Coronary artery (tissue), 2 donors: ENCODE results near the gene NMU.
A peak's percentile ranks its signal among the peaks of the same experiment; 100 is the strongest.

Source experiments
- DNase-seq: peaks from one replicate; pipeline ENCODE4 v3.0.0-alpha.2; 2017; ENCODE audit warnings: low spot score
- H3K27ac ChIP-seq, 2 donors: fragments of 200-600 bp; sonication (generic); one replicate each; pipeline ENCODE4 v1.5.1; 2016 to 2019
- H3K4me3 ChIP-seq: fragments of 200-600 bp; sonication (generic); 2 replicates; pipeline ENCODE4 v1.5.1; 2016; ENCODE audit warnings: mild to moderate bottlenecking, moderate library complexity
- TF ChIP-seq, protein P1 (sequence below): fragments of 200-600 bp; sonication (generic); IDR thresholded peaks from one replicate; pipeline ENCODE4 v1.5.1; 2019; ENCODE audit warnings: antibody characterized with exemption

NMU gene

DNA sequence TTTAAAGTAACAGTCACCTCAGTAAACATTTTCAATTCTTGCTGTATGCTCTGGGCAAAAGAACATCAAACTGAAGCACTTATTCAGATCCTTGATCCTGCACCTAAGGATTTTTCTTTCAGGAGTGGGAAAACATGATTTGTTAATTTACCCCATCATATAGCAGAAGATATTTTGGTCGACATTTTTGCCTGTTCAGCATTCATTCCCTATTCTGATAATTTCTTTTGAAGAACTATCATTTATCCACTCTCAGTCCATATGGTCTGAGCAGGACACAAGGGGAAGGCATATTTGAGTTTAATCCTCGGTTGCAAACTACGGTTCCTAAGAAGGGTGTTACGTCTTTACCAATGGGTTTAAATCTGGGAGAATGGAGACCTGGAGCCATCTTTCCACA is 88.2 kb downstream of the NMU start:
- no peak for DNase-seq
- TF ChIP-seq, protein P1, sequence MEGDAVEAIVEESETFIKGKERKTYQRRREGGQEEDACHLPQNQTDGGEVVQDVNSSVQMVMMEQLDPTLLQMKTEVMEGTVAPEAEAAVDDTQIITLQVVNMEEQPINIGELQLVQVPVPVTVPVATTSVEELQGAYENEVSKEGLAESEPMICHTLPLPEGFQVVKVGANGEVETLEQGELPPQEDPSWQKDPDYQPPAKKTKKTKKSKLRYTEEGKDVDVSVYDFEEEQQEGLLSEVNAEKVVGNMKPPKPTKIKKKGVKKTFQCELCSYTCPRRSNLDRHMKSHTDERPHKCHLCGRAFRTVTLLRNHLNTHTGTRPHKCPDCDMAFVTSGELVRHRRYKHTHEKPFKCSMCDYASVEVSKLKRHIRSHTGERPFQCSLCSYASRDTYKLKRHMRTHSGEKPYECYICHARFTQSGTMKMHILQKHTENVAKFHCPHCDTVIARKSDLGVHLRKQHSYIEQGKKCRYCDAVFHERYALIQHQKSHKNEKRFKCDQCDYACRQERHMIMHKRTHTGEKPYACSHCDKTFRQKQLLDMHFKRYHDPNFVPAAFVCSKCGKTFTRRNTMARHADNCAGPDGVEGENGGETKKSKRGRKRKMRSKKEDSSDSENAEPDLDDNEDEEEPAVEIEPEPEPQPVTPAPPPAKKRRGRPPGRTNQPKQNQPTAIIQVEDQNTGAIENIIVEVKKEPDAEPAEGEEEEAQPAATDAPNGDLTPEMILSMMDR, result no peak
- H3K27ac ChIP-seq, result peak overlapping the region; percentile 98 to 99
- peak overlapping the region; percentile 90 for H3K4me3 ChIP-seq

DNA sequence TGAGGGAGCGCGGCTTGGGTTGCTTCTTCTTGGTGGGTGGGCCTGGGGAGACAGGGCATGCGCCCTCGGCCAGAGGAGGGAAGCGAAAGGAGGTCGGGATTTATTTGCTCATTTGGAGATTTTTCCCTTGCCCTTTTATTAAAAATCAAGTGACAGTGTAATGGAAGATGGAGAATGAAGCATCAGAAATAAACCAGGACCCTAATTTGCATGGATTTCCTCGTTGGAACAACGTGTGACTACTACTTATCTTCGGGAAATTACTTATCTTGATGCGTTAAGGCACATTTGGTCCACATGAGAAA is 88.7 kb downstream of the NMU start:
- no peak for DNase-seq
- H3K4me3 ChIP-seq, result peak overlapping the region; percentile 90
- peak overlapping the region; percentile 98 to 99 for H3K27ac ChIP-seq
- TF ChIP-seq, protein P1, result no peak

DNA sequence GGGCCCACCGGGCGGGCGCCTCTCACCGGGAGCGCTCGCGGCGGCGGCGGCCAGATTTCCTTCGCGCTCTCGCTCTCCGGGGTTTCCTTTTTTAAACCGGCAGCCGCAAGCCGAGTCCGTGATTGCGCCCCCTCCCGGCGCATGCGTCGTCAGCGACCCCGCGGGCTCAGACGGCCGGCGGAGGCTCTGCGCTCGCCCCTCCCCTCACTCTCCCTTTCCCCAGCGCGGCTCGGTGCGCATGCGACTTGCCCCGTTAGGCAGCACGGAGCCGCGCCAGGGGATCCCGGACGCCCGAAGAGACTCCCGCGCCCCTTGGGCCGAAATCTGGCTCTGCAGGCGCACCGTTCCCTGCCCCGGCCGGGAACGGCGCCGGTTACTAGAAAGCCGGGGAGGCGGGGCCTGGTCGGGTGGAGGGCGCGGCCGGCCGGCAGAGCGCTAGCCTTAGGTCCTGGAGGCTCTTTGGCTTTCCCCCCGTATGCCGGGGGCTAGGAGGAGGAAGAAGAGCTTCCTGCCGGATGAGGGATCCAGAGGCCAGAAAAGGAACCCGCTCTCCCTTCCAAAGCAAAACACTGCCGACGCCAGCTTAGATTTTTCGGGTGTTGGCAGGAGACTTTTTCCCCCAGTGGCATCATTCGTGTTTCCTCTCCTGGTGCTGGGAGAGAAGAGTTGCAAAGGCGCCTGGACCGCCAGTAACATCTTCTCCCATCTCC is 89.2 kb downstream of the NMU start, which contains the start of gene CLOCK:
Gene CLOCK (minus strand): TSS at position 154 of the 710 bp plus-strand sequence. CDS start 64,124 bp downstream, outside the sequence.
- peak within 1 kb of the TSS; percentile 98 to 99 for H3K27ac ChIP-seq
- DNase-seq, result peak; percentile 91
- peak within 1 kb of the TSS; percentile 90 for H3K4me3 ChIP-seq
- TF ChIP-seq, protein P1, result peak; percentile 38

DNA sequence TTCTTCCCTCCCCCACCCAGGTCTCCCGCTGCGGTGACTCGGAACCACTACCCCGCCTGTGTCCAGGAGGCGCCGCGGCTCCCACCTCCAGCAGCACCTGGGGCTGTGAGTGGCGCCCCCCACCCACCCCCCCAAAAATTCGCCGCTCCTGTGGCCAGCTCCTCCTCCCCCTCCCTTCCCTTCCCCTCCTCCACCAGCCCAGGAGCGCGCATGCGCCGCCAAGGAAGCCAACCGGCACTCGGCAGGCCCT is 89.7 kb downstream of the NMU start:
- TF ChIP-seq, protein P1, result no peak
- DNase-seq, result no peak
- Histone ChIP-seq H3K4me3 (peak overlapping the region; percentile 90), H3K27ac (peak overlapping the region; percentile 98 to 99)

DNA sequence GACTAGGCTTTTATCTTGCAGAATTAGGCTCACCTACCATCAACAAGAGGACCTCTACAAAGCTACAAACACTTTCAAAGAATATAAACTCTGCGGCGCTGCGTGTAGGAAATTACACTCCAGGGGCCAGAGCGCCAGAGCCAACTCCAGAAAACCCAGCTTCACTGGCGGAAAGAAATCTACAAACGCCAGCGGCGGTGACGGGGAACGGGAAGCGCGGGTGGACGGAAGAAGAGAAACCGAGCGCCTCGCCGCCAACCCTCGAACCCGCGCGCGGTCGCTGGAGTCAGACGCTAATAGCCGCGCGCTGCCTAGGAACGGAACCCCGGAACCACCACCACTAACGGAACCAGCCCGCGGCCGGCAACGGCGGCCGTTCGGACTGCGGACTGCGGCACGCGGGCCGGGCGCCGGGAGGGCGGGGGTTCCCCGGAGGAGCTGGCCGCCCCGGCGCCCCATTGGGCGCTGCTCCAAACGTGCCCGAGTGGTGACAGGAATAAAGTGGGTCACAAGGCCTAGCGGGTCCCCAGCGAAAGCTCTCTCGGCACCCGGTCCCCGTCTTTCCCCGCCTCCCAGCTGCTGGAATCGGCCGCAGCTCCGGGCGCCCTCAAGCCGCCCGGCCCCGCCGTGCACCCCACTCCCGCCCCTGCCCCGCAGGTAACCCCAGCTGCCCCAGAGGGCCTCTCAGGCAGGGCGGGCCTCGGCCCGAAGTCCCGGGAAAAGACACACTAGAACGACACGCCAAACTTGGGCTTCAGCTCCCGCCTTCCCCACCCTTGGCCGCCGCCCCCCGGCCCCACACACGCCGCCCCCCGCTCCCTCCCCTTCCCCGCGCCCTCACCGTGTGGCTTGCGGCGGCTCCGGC is 90.2 kb downstream of the NMU start:
- TF ChIP-seq, protein P1, result no peak
- DNase-seq, result peak; percentile 83
- peak overlapping the region; percentile 98 to 99 for H3K27ac ChIP-seq
- peak overlapping the region; percentile 90 for H3K4me3 ChIP-seq
